ENCODE measurements around the gene ADAM11.
"Not testable (repeated sequence)": the region's sequence is repeated elsewhere in the genome, so short reads cannot be mapped to it uniquely, and the experiment has no call there.

Gene ADAM11

GRCh38 chr17:44798356-44798755, 39.6 kb downstream of the ADAM11 start:
- DNase-seq, result no peak

- DNase-seq, result no peak
These were observed 43.1 kb downstream of the ADAM11 start for GRCh38 chr17:44801880-44802279.

DNA sequence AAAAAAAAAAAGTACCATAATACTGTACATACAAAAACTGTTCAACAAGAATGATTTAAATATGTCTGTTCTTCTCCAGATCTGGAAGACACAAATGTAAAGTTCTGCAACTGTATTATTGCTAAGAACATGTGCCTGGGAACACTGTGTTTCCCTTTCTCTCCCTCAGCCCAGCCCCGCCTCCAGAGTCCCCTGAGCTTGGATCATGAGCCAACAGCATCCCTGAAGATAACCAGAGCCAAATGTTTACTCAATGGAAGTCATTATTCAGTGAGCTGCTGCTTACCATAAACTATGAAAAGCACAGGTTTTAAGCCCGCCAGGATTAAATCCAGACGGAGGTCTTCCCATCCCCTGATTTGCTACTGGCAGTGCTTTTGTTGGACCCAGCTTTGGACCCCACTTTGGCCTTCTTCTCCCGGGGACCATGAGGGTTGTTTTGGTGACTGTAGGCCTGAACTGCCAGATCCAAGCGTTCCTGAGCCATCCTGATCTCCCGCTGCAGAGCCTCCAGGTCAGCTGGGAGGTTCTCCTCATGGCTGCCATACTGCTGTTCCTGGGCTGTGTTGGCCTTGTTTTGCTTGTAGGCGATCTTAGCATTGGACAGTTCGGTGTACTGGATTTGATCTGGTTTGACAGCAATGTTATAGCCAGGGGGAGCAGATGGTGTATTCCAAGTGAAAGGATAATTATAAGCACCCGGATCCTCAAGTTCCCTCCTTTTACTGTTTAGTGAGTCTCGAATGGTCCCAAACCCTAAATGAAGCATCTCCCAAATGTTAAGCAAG, 45.7 kb downstream of the ADAM11 start:
- DNase-seq, result no peak

- no peak for DNase-seq
These were observed 48.5 kb downstream of the ADAM11 start for GRCh38 chr17:44807093-44807816.

- DNase-seq, result no peak
These were observed 49.0 kb downstream of the ADAM11 start for GRCh38 chr17:44807817-44808155.

DNA sequence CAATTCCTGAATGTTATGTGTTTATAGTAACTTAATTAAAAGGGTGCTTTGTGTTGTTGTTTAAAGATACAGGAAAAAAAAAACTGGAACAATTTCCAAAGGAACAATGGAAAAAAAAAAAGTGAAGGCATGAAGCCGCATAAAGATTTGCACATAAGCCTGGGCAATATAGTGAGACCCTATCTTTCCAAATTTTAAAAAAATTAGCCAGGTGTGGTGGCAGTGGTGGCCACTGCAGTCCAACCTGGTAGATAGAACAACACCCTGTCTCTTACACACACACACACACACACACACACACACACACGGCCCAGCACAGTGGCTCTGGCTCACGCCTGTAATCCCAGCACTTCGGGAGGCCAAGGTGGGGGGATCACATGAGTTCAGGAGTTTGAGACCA, 49.4 kb downstream of the ADAM11 start:
- no peak for DNase-seq

DNA sequence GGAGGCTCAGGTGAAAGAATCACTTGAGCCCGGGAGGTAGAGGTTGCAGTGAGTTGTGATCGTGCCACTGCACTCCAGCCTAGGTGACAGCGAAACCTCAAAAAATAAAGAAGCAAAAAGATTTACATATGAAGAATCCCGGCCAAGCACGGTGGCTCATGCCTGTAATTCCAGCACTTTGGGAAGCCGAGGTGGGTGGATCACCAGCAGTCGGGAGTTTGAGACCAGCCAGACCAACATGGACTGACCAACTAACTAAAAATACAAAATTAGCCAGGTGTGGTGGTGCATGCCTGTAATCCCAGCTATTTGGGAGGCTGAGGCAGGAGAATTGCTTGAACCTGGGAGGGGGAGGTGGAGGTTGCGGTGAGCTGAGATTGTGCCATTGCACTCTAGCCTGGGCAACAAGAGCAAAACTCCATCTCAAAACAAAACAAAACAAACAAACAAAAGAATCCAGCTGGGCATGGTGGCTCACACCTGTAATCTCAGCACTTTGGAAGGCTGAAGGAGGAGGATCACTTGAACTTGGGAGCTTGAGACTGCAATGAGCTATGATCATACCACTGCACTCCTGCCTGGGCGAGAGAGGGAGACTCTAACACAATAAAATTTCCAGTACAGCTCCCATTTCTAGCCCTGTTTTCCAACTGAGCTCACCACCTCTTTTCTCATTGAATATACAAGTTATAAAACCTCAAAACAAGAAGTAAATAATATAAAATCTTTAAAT, 50.0 kb downstream of the ADAM11 start:
- not testable (repeated sequence) for DNase-seq

- no peak for DNase-seq
These were observed 53.5 kb downstream of the ADAM11 start for GRCh38 chr17:44812263-44812662.

DNA sequence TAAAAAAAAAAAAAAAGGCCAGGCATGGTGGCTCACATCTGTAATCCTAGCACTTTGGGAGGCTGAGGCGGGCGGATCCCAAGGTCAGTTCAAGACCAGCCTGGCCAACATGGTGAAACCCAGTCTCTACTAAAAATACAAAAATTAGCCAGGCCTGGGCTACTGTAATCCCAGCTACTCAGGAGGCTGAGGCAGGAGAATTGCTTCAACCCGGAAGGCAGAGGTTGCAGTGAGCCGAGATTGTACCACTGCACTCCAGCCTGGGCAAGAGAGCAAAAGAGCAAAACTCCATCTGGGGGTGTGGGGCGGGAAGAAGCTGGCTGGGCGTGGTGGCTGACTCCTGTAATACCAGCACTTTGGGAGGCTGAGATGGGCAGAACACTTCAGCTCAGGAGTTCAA, 59.7 kb downstream of the ADAM11 start:
- not testable (repeated sequence) for DNase-seq

GRCh38 chr17:44820631-44821212, 61.9 kb downstream of the ADAM11 start:
- no peak for DNase-seq

GRCh38 chr17:44825236-44825635, 66.4 kb downstream of the ADAM11 start:
- DNase-seq, result not testable (repeated sequence)

GRCh38 chr17:44826123-44826790, 67.5 kb downstream of the ADAM11 start:
- DNase-seq, result no peak

DNA sequence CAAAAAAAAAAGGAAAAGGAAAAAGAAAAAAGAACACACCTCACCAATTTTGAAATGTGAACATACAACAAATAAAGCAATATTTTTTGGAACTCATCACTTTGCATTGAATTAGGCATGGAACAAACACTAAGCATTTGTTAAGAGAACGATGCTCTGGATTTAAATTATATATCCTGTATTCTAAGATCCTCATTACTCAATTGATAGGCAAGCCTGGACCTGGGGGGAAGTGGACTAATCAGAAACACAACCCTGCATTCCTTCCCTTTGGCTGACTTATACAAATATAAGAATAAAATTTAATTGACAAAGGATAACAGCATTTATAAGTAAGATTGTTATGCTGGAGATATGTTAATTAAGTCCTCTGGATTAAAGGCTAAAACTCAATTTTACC, 69.1 kb downstream of the ADAM11 start:
- no peak for DNase-seq

GRCh38 chr17:44828919-44829522, 70.2 kb downstream of the ADAM11 start:
- DNase-seq, result no peak

GRCh38 chr17:44829523-44830358, 71.0 kb downstream of the ADAM11 start, which contains the start of gene GJC1:
TSS of gene GJC1 (minus strand) at chr17:44830287. CDS start at chr17:44805817, 24,470 bp downstream.
- no peak for DNase-seq

DNA sequence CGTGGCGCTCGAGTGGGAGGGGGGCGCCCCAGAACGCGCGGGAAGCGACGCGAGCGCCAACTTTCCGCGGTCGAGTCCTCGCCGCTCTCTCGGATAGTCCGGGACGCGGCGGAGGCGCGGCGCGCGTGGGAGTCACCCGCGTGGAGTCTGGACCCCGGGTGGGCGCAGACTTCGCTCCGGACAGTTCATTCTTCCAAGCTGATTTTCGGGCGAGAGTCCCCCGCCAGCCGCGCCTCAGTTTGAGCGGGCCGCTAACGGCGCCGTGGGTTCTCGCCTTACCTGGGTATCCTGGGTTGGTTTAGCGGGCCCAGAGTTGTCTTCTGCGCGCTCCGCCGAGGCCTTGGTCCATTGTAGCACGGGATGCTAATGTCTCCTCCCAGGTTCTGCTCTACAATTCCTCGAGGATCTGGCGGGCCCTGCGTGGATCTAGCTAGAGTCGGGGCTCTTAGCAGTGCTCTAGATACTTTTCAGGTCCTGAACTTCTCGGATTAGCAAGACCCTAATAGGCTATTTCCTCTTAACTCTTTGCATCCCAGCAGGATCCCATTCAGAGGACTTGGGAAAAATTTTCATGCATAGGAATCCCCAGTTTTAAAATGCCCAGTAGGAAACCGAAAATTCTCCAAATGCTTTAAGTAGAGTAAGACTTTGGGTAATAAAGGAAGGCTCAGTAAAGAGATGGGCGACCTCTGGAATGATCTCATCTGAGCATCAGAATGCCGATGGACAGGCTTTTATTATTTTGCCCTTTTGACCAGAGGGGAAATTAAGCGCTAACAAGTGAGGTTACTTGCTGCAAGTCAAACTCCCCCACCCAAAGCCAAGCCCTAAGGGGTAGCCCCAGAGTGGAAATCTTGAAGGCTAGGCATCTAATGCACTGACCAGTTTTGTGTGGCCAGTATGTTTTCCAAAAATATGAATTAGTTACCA, 71.8 kb downstream of the ADAM11 start:
- DNase-seq, result no peak

DNA sequence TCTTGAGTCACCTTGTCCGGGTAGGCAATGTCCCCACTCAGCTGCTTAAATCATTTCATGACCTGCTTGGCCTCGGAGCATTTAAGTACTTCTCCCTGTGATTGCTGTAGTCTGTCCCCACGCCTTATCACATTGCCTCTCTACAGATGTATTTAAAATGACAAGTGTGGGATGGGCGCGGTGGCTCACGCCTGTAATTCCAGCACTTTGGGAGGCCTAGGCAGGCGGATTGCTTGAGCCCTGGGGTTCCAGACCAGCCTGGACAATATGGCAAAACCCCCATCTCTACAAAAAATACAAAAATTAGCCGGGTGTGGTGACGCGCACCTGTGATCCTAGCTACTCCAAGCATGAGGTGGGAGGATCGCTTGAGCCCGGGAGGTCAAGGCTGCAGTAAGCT, 72.6 kb downstream of the ADAM11 start:
- DNase-seq, result no peak
